Measurements from ENCODE around the gene TMUB1.

DNA sequence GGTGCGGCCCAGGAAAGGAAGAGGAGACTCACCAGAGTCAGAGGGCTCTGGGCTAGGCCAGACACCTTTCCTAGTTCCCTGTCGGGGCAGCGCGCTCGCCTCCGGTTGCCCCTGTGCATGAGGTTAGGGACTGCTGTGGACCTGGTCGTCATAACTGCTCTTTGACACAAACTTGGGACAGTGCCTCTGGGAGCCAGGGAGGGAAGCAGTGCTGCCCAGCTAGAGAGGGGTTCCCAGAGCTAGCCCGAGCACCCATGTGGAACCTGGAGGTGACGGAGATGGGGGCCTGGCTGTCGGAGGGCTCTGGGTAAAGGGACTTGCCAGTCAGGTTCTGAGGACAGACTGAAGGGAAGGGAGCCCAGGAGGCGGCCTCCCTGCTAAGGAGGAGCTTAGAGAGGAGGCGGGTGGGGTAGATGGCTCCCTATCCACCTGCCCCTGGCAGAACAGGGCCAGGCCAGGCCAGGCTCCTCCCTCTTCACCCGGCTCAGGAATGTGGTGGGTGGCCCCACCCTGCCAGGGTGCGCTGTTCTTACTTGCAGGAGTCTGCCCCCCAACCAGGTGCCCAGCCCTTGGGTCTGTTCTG lies 32.6 kb upstream of the TMUB1 start:
- TF ChIP-seq POLR2A (IDR thresholded peaks at IDR 0.05): peak; percentile 40 to 90
- TF ChIP-seq, protein P1, sequence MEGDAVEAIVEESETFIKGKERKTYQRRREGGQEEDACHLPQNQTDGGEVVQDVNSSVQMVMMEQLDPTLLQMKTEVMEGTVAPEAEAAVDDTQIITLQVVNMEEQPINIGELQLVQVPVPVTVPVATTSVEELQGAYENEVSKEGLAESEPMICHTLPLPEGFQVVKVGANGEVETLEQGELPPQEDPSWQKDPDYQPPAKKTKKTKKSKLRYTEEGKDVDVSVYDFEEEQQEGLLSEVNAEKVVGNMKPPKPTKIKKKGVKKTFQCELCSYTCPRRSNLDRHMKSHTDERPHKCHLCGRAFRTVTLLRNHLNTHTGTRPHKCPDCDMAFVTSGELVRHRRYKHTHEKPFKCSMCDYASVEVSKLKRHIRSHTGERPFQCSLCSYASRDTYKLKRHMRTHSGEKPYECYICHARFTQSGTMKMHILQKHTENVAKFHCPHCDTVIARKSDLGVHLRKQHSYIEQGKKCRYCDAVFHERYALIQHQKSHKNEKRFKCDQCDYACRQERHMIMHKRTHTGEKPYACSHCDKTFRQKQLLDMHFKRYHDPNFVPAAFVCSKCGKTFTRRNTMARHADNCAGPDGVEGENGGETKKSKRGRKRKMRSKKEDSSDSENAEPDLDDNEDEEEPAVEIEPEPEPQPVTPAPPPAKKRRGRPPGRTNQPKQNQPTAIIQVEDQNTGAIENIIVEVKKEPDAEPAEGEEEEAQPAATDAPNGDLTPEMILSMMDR (IDR thresholded peaks at IDR 0.05): no peak

All from thyroid gland (tissue), 4 donors.